Mononuclear cell (primary cell): ENCODE results near the gene LHX5. TPM values are rescaled to one million over a fixed set of nuclear protein-coding genes. Genes with fewer than 3 reads are reported as not detected.

ENCODE experiments used
- H3K27me3 ChIP-seq: 2 replicates; pipeline ENCODE4 v1.6.0; 2011; ENCODE audit warnings: low read length, control low read depth; ENCODE audit not compliant: insufficient read depth
- H3K4me1 ChIP-seq: 2 replicates; pipeline ENCODE4 v1.5.1; 2011; ENCODE audit warnings: mild to moderate bottlenecking, low read length, control low read depth; ENCODE audit not compliant: insufficient read depth
- H3K4me3 ChIP-seq: 2 replicates; pipeline ENCODE4 v1.5.1; 2011; ENCODE audit warnings: mild to moderate bottlenecking, low read length, moderate library complexity
- H3K9me3 ChIP-seq: 2 replicates; pipeline ENCODE4 v1.5.1; 2011; ENCODE audit warnings: low read depth, mild to moderate bottlenecking, control low read depth, low read length
- total RNA-seq: library from RNA; depleted of rRNA; stranded (reverse); fragments of >200 nt; gene quantifications from one replicate; pipeline ENCODE4 v1.2.3, GENCODE V29; 2012

Gene LHX5
- total RNA-seq, 1 donor = not detected

GRCh38 chr12:113424915-113425823, 46.5 kb downstream of the LHX5 start:
- Histone ChIP-seq H3K27me3 (no peaks in the 10 kb centered on the region), H3K4me3 (no peak overlapping the region)

DNA sequence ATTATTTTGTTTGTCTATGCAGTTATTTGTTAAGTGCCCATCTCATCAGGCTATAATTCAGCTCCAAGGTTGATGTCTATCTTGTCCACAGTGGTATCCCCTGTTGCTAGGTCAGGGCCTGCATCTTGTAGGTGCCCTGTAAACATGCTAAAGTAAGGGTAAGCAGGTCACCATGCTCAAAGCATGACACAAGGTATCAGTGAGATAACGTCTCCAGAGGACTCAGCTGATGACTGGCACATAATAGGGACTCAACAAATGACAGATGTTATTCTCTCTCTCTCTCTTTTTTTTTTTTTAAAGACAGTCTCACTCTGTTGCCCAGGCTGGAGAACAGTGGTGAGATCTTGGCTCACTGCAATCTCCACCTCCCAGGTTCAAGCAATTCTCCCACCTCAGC, 47.2 kb downstream of the LHX5 start:
- H3K9me3 ChIP-seq = no peaks in the 10 kb centered on the region
- H3K4me3 ChIP-seq = no peak overlapping the region
- no peaks in the 10 kb centered on the region for H3K27me3 ChIP-seq
- peaks cover 18% of the 10 kb centered on the region for H3K4me1 ChIP-seq

More at GRCh38 chr12:113424915-113425823, 46.5 kb downstream of the LHX5 start:
- H3K4me1 ChIP-seq = peaks cover 18% of the 10 kb centered on the region
- H3K9me3 ChIP-seq = no peaks in the 10 kb centered on the region

DNA sequence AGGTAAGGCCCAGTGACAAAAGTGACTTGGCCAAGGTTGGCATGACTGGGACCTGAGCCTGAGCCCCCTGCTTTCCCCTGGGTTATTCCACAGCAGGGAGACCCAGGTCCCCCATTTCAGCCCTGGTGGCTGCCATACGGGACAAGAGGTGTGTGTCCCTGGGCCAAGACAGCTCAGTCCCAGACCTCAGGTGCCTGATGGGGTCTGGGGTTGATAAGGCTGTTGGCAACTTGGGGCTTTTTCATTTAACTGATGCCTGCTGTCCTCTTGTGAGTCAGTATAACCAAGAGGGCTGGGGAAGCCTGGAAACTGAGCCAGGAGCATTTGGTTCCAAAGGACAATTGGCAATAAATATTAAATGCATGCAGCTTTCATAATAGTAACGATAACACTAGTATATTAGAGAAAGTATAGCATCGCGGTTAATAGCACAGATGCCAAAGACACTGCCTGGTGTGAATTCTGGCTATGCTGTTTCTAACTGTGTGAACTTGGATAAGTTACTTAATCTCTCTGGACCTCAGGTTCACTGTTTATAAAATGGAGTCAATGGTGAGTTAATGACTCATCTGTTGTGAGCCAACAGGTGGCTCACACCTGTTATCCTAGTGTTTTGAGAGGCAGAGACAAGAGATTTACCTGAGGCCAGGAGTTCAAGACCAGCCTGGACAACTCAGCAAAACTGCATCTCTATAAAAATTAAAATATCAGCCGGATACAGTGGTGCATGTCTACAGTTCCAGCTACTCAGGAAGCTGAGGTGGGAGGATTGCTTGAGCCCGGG, 48.6 kb downstream of the LHX5 start:
- Histone ChIP-seq H3K4me3 (no peak overlapping the region), H3K4me1 (peaks cover 21% of the 10 kb centered on the region), H3K9me3 (no peaks in the 10 kb centered on the region), H3K27me3 (no peaks in the 10 kb centered on the region)

- Histone ChIP-seq H3K27me3 (no peaks in the 10 kb centered on the region), H3K4me1 (peaks cover 21% of the 10 kb centered on the region), H3K9me3 (no peaks in the 10 kb centered on the region), H3K4me3 (peak within 1 kb of the TSS; percentile 7)
Measured at GRCh38 chr12:113422030-113422885, 49.4 kb downstream of the LHX5 start, which contains the start of gene SDSL. TSS of gene SDSL (plus strand) at chr12:113422380. CDS start at chr12:113427983, 5,603 bp downstream.

DNA sequence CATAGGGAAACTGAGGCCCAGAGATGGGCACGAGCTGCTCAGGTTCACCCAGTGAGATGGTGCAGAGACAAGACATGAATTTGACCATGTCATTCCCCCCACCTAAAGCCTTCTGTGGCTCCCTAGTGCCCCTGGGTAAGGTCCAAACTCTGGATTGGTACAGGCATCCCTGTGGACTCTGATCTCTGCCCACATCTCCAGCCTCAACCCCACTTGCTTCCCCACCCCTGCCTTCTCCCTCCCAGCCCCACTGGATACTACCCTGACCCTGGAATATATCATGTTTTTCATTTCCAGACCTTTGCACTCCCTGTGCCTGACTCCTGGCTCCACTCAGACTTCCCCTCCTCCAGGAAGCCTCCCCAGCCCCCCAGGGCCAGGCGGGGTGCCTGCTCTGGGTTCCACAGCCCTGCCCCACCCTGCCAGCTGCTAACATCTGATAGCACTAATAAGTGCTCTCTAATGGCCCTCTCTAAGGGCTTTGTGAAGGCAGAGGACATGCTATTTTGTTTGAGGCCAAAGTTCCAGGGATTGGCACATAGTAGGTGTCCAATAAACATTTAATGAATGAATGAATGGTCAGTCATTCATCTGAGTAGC, 50.6 kb downstream of the LHX5 start:
- Histone ChIP-seq H3K9me3 (no peaks in the 10 kb centered on the region), H3K27me3 (no peaks in the 10 kb centered on the region), H3K4me1 (peaks cover 29% of the 10 kb centered on the region), H3K4me3 (no peak overlapping the region)

DNA sequence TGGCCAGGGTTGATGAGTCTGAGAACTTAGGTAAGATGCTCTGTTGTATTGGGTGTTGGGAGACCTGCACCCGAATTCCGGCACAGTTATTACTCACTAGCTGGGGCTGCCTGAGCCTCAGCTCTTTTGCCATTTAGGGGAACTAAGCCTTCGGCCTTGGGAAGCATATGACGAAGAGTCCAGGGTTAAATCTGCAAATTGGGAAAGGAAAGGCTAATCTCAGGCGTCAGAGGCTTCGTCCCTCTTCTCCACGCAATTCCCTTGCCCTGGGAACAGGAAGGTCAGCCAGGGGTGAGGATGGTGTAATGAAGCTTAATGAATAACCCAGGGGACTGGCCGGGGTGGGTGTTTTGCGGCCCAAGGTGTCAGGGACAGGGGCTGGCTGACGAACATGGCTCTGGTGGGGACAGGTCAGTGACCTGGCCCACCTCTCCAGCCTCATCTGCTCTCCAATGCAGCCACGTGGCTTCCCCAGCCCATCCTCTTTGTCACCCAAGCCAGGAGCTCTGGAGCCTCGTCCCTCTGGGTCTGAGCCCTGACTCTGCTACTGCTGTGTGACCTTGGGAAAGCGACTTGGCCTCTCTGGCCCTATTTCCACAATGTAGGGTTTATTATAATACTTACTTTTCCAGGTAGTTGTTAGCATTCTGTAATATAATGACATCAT, 53.3 kb downstream of the LHX5 start:
- no peaks in the 10 kb centered on the region for H3K27me3 ChIP-seq
- no peaks in the 10 kb centered on the region for H3K9me3 ChIP-seq
- H3K4me1 ChIP-seq = peaks cover 37% of the 10 kb centered on the region
- no peak overlapping the region for H3K4me3 ChIP-seq

DNA sequence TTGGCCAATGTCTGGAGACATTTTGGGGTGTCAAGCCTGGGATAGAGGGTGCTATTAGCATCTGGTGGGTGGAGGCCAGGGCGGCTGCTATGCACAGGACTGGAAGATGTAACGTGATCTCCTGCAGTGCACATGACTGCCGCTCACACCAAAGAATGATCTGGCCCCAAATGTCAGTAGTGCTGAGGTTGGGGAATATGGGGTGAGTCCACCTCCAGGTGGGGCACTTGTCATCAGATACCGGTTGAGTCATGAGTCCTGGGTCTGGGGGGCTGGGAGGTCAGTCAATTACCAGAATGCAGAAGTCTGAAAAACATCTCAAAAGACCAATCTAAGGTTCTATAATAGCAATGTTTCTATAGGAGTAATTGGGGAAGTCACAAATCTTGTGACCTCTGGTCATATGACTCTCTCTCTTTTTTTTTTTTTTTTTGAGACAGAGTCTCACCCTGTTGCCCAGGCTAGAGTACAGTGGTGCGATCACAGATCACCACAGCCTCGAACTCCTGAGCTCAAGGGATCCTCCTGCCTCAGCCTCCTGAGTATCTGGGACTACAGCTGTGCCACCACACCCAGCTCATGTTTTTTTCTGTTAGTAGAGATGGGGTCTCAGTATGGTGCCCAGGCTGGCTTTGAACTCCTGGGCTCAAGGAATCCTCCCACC, 55.4 kb downstream of the LHX5 start:
- Histone ChIP-seq H3K9me3 (no peaks in the 10 kb centered on the region), H3K4me3 (no peak overlapping the region), H3K4me1 (peaks cover 19% of the 10 kb centered on the region), H3K27me3 (no peaks in the 10 kb centered on the region)

DNA sequence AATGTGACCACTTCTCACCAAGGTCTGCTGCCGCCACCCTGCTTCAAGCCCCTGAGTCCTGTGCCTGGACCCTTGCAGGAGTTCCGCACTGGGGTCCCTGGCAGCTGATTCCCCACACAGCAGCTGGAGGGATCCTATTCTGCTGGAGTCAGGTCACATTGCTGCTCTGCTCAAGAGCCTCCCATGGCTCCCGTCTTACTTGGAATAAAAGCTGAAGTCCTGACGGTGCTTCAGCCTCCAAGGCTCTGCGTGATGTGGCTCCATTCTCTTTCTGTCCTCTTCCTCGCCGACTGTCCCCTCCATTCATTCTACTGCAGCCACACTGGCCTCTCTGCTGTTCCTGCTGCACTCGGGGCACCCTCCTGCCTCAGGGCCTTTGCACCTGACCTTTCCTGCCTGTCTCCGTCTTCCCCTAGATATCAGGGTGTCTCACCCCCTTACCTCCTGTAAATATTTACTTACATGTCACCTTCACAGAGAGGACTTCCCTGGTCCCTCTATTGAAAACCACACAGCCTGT, 57.1 kb downstream of the LHX5 start:
- peaks cover 19% of the 10 kb centered on the region for H3K4me1 ChIP-seq
- H3K9me3 ChIP-seq = no peaks in the 10 kb centered on the region
- no peak overlapping the region for H3K4me3 ChIP-seq
- H3K27me3 ChIP-seq = no peaks in the 10 kb centered on the region

DNA sequence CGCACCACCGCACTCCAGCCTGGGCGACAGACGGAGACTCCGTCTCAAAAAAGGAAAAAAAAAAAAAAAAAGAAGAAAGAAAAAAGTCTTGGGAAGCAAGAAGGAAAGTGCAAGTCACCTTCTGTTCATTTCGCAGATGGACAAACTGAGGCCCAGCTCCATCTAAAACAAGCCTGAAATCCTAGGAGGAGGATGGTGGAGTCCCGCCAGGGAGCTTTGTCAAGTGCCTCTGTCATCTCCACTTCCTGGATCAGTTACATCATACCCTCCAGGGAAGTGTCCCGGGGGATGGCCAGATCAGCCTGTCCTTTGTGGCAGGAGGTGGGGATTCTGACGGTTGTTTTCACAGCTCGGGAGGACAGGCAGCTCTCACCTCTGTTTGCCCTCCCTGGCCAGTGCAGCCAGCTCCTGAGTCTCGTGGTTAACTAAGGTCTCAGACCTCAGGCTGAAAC, 58.2 kb downstream of the LHX5 start:
- Histone ChIP-seq H3K9me3 (no peaks in the 10 kb centered on the region), H3K4me1 (peaks cover 20% of the 10 kb centered on the region), H3K4me3 (no peak overlapping the region), H3K27me3 (no peaks in the 10 kb centered on the region)

Other genes with a start within 250 kb of the LHX5 start
- gene SLC8B1, start 136.8 kb downstream of the LHX5 start, total RNA-seq = 51.2 TPM
- gene PLBD2, start 113.3 kb downstream of the LHX5 start, total RNA-seq = 15.3 TPM
- 0.52 TPM for gene SDS, start 68.0 kb downstream of the LHX5 start, total RNA-seq
- gene SDSL, start 49.5 kb downstream of the LHX5 start, total RNA-seq = 2.6 TPM